Measurements from ENCODE around the gene MARCO.

The MARCO gene, protein sequence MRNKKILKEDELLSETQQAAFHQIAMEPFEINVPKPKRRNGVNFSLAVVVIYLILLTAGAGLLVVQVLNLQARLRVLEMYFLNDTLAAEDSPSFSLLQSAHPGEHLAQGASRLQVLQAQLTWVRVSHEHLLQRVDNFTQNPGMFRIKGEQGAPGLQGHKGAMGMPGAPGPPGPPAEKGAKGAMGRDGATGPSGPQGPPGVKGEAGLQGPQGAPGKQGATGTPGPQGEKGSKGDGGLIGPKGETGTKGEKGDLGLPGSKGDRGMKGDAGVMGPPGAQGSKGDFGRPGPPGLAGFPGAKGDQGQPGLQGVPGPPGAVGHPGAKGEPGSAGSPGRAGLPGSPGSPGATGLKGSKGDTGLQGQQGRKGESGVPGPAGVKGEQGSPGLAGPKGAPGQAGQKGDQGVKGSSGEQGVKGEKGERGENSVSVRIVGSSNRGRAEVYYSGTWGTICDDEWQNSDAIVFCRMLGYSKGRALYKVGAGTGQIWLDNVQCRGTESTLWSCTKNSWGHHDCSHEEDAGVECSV

GRCh38 chr2:118942031-118942430 lies at the start of gene MARCO:
Gene MARCO (plus strand): TSS chr2:118942194. CDS start chr2:118942301, 107 bp downstream.
- DNase-seq (ENCODE audit: low spot score), result no peak

DNA sequence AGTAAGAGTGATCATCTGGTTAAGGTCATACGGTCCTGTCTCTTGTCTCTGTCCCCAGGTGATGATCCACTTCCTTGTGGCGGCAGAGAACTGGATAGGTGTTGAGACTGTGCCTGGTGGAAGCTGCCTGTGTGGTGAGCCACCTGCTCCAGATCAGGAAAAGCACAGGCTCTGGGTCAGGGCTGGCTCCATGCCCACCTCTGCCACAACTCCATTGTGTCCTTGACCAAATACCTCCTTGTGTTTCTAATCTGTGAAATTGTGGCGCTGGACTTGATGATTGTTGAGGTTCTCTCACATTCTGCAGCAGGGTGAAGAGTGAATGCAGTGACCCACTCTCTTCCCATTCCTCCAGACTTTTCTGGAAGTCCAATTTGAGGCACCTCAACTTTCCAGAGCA lies 48.9 kb upstream of the MARCO start:
- DNase-seq (ENCODE audit: low spot score), result no peak

- DNase-seq (ENCODE audit: low spot score), result no peak
Observed at GRCh38 chr2:118902266-118903028, 39.5 kb upstream of the MARCO start.

GRCh38 chr2:118903029-118903351 lies 39.0 kb upstream of the MARCO start:
- DNase-seq (ENCODE audit: low spot score), result no peak

DNA sequence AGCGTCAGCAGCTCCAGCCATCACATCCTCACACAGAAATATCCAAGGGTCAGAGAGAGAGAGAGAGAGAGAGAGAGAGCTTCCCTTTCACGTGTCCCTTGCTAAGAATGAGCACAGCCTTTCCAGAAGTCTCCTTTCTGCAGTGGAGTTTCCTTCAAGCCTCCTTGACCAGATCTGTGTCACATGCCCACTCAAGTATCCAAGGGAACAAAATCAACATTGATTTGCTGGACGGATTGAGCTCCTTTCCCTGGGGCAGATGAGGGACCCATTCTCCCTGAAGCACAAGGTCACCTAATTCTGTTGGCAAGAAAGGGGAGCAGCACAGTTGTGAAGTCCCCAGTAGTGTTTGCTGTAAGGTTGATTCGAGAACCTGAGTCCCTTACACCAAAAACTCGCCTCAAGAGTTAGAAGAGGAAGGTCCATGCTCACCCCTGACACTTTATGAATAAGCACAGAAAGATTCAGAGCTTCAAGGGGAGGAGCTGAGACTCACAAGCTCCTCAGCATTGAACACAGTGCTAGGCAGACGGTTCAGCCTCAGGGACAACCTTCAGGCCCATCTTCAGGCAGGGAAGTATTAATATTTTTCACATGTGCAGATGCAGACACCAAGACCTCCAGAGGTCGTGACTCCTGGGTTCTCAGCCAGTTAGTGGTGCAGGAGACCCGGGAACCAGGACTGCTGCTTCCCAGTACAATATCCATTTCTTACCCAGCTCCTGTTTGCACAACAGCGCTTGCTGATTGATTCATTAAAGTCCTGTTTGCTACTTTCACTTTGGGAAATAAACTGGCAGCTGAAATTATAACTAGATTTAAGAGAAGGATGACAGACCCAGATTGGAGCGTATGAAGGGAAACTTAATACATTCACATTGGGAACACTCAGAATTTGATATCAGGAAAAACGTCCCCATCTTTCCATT lies 38.2 kb upstream of the MARCO start:
- no peak for DNase-seq (ENCODE audit: low spot score)

DNA sequence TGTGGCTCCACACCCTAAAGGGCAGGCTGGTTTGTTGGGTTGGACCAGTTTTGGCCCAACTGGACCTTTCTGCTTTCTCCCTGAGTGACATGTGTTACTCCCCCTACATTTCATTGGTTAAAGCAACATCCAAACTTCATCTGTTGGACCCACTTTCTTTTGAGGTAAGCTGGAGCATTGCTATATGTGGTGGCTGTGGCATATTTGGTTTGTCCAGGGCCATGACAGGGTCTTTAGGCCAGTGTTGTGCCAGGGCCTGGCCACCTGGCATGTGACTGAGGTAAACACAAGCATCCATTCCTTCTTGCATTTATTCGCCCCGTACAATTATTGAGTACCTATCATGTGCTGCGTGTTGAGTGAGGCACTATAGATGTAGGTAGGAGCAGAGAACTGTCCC lies 36.8 kb upstream of the MARCO start:
- no peak for DNase-seq (ENCODE audit: low spot score)

DNA sequence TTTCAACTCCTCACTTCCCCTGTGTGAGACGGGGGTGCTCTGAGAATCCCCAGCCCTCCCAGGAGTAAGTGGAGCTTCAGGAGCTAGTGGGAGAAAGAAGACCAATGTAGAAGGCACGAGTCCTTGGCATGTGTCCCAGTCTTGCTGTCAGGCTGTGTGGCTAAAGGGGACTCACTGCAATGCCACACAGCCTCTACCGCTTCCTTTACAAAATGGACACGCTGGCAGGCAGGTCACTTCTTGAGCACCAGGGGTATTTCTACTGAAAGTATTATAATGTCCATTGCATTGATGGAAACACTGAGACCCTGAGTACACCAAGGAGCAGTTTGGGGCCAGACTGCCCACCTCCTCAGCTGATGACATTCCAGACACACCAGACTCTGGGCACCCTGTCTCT lies 35.8 kb upstream of the MARCO start:
- DNase-seq (ENCODE audit: low spot score), result no peak

GRCh38 chr2:118907759-118908158 lies 34.2 kb upstream of the MARCO start:
- no peak for DNase-seq (ENCODE audit: low spot score)

DNA sequence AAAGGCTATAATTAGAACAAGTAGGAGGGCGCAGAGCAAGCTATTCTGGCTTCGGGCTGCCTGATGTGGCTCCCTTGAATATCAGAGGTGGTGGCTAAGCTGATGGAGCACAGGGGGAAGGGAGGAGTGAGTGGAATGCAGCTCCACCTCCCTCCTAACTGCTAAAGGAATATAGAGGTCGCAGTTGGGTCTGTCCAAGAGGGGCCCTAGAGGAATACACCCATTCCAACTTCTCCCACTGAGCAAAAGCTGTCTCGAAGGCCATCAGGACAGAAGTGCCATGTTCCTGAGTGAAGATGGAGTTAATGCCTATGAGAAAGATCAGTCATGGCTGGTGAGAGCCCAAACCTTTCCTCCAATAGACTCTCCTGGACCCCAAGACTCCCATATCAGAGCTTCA lies 32.8 kb upstream of the MARCO start:
- no peak for DNase-seq (ENCODE audit: low spot score)

GRCh38 chr2:118911166-118911856 lies 30.7 kb upstream of the MARCO start:
- DNase-seq (ENCODE audit: low spot score), result no peak

- no peak for DNase-seq (ENCODE audit: low spot score)
Observed at GRCh38 chr2:118911936-118912335, 30.1 kb upstream of the MARCO start.

DNA sequence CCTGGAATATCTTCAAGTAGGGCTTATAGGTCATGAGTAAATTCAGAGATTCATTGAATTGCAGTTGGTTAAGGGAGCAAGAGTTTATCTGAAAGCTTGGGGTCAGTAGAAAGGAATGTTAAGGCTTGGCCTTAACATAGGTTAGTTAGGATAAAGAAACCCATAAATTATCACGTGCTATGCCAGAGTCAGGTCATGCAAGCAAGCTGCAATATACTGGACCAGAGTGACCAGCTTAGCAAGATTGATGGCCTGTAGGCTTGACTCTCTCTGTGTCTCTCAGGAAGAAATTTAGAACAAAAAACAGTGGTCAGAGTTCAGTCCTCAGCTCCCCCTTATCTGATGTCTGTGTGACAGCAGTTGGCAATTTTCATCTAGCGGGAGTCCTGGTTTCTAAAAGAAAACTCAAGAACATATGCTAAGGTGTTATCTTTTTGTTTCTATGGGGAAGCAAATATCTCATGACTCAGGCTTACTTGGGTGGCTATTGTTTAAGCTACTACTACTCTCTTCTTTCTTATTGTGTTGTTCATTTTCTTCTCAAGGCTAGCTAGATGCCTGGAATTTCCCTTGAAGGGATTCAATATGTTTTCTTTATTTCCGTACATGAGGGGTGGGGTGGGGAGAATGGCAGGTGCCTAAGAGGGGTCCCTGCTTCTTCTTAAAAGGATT lies 28.7 kb upstream of the MARCO start:
- DNase-seq (ENCODE audit: low spot score), result no peak

GRCh38 chr2:118913803-118914645 lies 28.0 kb upstream of the MARCO start:
- no peak for DNase-seq (ENCODE audit: low spot score)

GRCh38 chr2:118914721-118915453 lies 27.1 kb upstream of the MARCO start:
- no peak for DNase-seq (ENCODE audit: low spot score)

DNA sequence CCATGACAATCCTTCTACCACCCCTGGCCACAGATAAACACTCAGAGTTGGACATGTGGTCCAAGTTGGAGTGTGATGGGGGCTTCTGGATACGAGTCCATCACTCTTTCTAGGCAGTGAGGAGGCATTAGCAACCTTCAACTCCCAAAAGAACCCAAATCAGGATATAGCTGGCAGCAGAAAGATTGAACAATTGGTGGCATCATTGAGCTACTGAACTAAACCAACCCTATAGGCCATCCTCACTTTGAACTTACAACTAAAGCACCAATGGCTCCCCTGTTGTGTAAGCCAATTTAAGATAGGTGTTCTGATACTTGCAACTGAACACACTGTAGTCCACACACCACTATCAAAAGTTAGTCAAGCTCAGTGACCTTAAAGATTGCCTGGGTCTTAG lies 24.0 kb upstream of the MARCO start:
- no peak for DNase-seq (ENCODE audit: low spot score)

DNA sequence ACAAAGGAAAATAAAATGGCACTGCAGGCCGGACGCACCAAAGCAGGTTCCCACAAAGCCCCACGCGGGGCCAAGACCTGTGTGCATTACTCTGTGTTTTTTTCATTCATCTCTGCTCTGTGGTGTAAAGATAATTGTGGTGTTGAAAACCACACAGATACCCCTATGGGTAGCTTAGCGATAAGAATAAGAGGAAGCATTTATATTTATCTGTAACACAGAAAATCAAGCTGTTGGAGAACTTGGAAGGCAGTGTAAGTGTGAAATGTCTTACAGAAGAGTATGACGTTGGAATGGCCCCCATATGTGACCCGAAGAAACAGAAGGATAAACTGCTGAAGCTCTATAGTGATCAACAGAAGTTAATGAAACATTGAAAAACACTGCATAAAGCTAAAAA lies 20.3 kb upstream of the MARCO start:
- DNase-seq (ENCODE audit: low spot score), result no peak

DNA sequence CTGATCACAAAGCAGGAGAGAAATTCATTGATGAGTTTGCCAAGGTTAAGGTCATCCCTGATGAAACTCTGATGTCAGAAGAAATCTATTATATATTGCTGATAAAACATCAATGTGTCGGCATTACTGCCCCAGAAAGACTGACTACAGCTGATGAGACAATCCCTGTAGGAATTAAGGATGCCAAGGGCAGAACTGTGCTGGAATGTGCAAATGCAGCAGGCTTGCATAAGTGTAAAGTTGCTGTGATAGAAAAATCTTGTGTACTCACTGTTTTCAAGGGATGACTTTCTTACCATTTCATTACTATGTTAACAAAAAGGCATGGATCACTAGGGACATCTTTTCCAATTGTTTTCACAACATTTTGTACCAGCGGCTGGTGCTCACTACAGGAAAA lies 19.7 kb upstream of the MARCO start:
- no peak for DNase-seq (ENCODE audit: low spot score)

- DNase-seq (ENCODE audit: low spot score), result no peak
Observed at GRCh38 chr2:118923371-118923770, 18.6 kb upstream of the MARCO start.

- no peak for DNase-seq (ENCODE audit: low spot score)
Observed at GRCh38 chr2:118925476-118925875, 16.5 kb upstream of the MARCO start.
